Karpas-422 (cell line): ENCODE measurements around the gene NHERF2. TPM values are rescaled to one million over a fixed set of nuclear protein-coding genes. Genes with fewer than 3 reads are reported as not detected.
A peak's percentile ranks its signal among the peaks of the same experiment; 100 is the strongest.

Experiments
- DNase-seq: peaks from one replicate; pipeline ENCODE4 v3.0.0-alpha.2; 2015
- H2AFZ ChIP-seq: fragments of 200-600 bp; sonication (generic); 2 replicates; pipeline ENCODE4 v1.6.1; 2014; ENCODE audit warnings: antibody characterized with exemption, low read length, mixed read lengths
- H3K27ac ChIP-seq: fragments of 200-600 bp; sonication (generic); 2 replicates; pipeline ENCODE4 v1.5.1; 2014; ENCODE audit warnings: mild to moderate bottlenecking, low read length, moderate library complexity
- H3K27me3 ChIP-seq: fragments of 200-600 bp; sonication (generic); 2 replicates; pipeline ENCODE4 v1.6.1; 2014; ENCODE audit warnings: low read length, mixed read lengths
- H3K36me3 ChIP-seq: fragments of 200-600 bp; sonication (generic); 2 replicates; pipeline ENCODE4 v1.6.1; 2014; ENCODE audit warnings: low read length, mixed read lengths; ENCODE audit not compliant: insufficient read depth
- H3K4me1 ChIP-seq: fragments of 200-600 bp; sonication (generic); 2 replicates; pipeline ENCODE4 v1.6.1; 2014; ENCODE audit warnings: mild to moderate bottlenecking, low read length, mixed read lengths
- H3K4me2 ChIP-seq: fragments of 200-600 bp; sonication (generic); 2 replicates; pipeline ENCODE4 v1.6.1; 2014; ENCODE audit warnings: low read length, low read depth, mild to moderate bottlenecking; ENCODE audit not compliant: poor library complexity, severe bottlenecking
- H3K4me3 ChIP-seq: fragments of 200-600 bp; sonication (generic); 2 replicates; pipeline ENCODE4 v1.5.1; 2014; ENCODE audit warnings: mild to moderate bottlenecking, antibody characterized with exemption, low read length, mixed read lengths
- H3K79me2 ChIP-seq: fragments of 200-600 bp; sonication (generic); 2 replicates; pipeline ENCODE4 v1.6.1; 2014; ENCODE audit warnings: mild to moderate bottlenecking, low read length, mixed read lengths
- H3K9ac ChIP-seq: fragments of 200-600 bp; sonication (generic); 2 replicates; pipeline ENCODE4 v1.6.0; 2014; ENCODE audit warnings: low read length
- H3K9me2 ChIP-seq: fragments of 200-600 bp; sonication (generic), shearing (Covaris generic); replicated peaks from 2 replicates; pipeline ENCODE4 v1.6.0; 2014; ENCODE audit warnings: mild to moderate bottlenecking, low read length, moderate library complexity; ENCODE audit not compliant: insufficient read depth
- H3K9me3 ChIP-seq: fragments of 300-700, 200-600 bp; sonication (generic); 2 replicates; pipeline ENCODE4 v1.6.1; 2014; ENCODE audit warnings: low read length, mixed read lengths
- H4K20me1 ChIP-seq: fragments of 200-600 bp; sonication (generic); 2 replicates; pipeline ENCODE4 v1.6.1; 2014; ENCODE audit warnings: mild to moderate bottlenecking, antibody characterized with exemption, low read length, low read depth; ENCODE audit not compliant: insufficient read depth
- total RNA-seq: library from RNA; depleted of rRNA; stranded (reverse); fragments of >200 nt; shearing (Covaris generic); gene quantifications from 2 replicates; pipeline ENCODE4 v1.2.3, GENCODE V29; 2014; ENCODE audit warnings: low replicate concordance

Gene NHERF2
- total RNA-seq, 1 experiment from 2014 or later = not detected

GRCh38 chr16:2042986-2043666 is 16.4 kb downstream of the NHERF2 start:
- Histone ChIP-seq H4K20me1 (no peaks in the 10 kb centered on the region), H3K27ac (no peak overlapping the region), H3K36me3 (no peaks in the 10 kb centered on the region), H3K4me1 (peaks cover 12% of the 10 kb centered on the region), H3K4me3 (no peak overlapping the region), H3K9me2 (no peaks in the 10 kb centered on the region), H3K4me2 (no peak overlapping the region), H3K27me3 (no peaks in the 10 kb centered on the region), H3K9me3 (no peaks in the 10 kb centered on the region), H2AFZ (no peak overlapping the region), H3K79me2 (peaks cover 18% of the 10 kb centered on the region), H3K9ac (no peak overlapping the region)
- no peak for DNase-seq

GRCh38 chr16:2043667-2044451 is 17.2 kb downstream of the NHERF2 start:
- H3K9ac ChIP-seq = no peak overlapping the region
- DNase-seq = no peak
- no peaks in the 10 kb centered on the region for H3K9me2 ChIP-seq
- H3K27me3 ChIP-seq = no peaks in the 10 kb centered on the region
- no peak overlapping the region for H3K4me3 ChIP-seq
- H2AFZ ChIP-seq = no peak overlapping the region
- H3K79me2 ChIP-seq = peaks cover 25% of the 10 kb centered on the region
- H3K4me2 ChIP-seq = no peak overlapping the region
- H3K9me3 ChIP-seq = no peaks in the 10 kb centered on the region
- H3K36me3 ChIP-seq = no peaks in the 10 kb centered on the region
- H4K20me1 ChIP-seq = no peaks in the 10 kb centered on the region
- H3K27ac ChIP-seq = no peak overlapping the region
- peaks cover 17% of the 10 kb centered on the region for H3K4me1 ChIP-seq

GRCh38 chr16:2044541-2044940 is 17.8 kb downstream of the NHERF2 start:
- no peak overlapping the region for H3K4me3 ChIP-seq
- H3K79me2 ChIP-seq = peaks cover 31% of the 10 kb centered on the region
- no peaks in the 10 kb centered on the region for H3K27me3 ChIP-seq
- H3K9me3 ChIP-seq = no peaks in the 10 kb centered on the region
- H2AFZ ChIP-seq = no peak overlapping the region
- no peak overlapping the region for H3K27ac ChIP-seq
- H3K4me2 ChIP-seq = no peak overlapping the region
- DNase-seq = no peak
- H3K4me1 ChIP-seq = peaks cover 22% of the 10 kb centered on the region
- no peaks in the 10 kb centered on the region for H4K20me1 ChIP-seq
- H3K9ac ChIP-seq = no peak overlapping the region
- no peaks in the 10 kb centered on the region for H3K36me3 ChIP-seq
- H3K9me2 ChIP-seq = no peaks in the 10 kb centered on the region

GRCh38 chr16:2045965-2046892 is 19.5 kb downstream of the NHERF2 start:
- DNase-seq = no peak
- no peaks in the 10 kb centered on the region for H3K9me2 ChIP-seq
- H3K9me3 ChIP-seq = no peaks in the 10 kb centered on the region
- no peak overlapping the region for H2AFZ ChIP-seq
- peak overlapping the region; percentile 100 for H3K4me2 ChIP-seq
- H4K20me1 ChIP-seq = no peaks in the 10 kb centered on the region
- H3K79me2 ChIP-seq = peaks cover 34% of the 10 kb centered on the region
- H3K27ac ChIP-seq = no peak overlapping the region
- H3K4me1 ChIP-seq = peaks cover 22% of the 10 kb centered on the region
- H3K36me3 ChIP-seq = no peaks in the 10 kb centered on the region
- no peaks in the 10 kb centered on the region for H3K27me3 ChIP-seq
- H3K9ac ChIP-seq = peak overlapping the region; percentile 95
- peak overlapping the region; percentile 100 for H3K4me3 ChIP-seq

GRCh38 chr16:2046893-2047329 is 20.2 kb downstream of the NHERF2 start:
- H3K27ac ChIP-seq = peak overlapping the region; percentile 15; the same call in 1 of the 2 replicates
- H3K27me3 ChIP-seq = no peaks in the 10 kb centered on the region
- DNase-seq = no peak
- H3K4me3 ChIP-seq = peak overlapping the region; percentile 100
- H2AFZ ChIP-seq = peak overlapping the region; percentile 95
- H3K4me1 ChIP-seq = peaks cover 22% of the 10 kb centered on the region
- peak overlapping the region; percentile 95 for H3K9ac ChIP-seq
- H3K4me2 ChIP-seq = peak overlapping the region; percentile 100
- peaks cover 34% of the 10 kb centered on the region for H3K79me2 ChIP-seq
- H3K9me2 ChIP-seq = no peaks in the 10 kb centered on the region
- H4K20me1 ChIP-seq = no peaks in the 10 kb centered on the region
- H3K9me3 ChIP-seq = no peaks in the 10 kb centered on the region
- no peaks in the 10 kb centered on the region for H3K36me3 ChIP-seq

GRCh38 chr16:2047330-2048115 is 20.8 kb downstream of the NHERF2 start, which contains the start of the genes NTHL1 and TSC2:
TSS of gene NTHL1 (minus strand) at chr16:2047834. CDS start at chr16:2047823, 11 bp downstream.
TSS of gene TSC2 (plus strand) at chr16:2047985. CDS start at chr16:2048616, 631 bp downstream.
- H3K4me3 ChIP-seq = peak within 1 kb of the TSS; percentile 100

GRCh38 chr16:2048116-2048543 is 21.4 kb downstream of the NHERF2 start:
- no peaks in the 10 kb centered on the region for H3K27me3 ChIP-seq
- H2AFZ ChIP-seq = peak overlapping the region; percentile 92; the same call in 1 of the 2 replicates
- no peaks in the 10 kb centered on the region for H3K36me3 ChIP-seq
- H3K79me2 ChIP-seq = peaks cover 34% of the 10 kb centered on the region
- H3K9me3 ChIP-seq = no peaks in the 10 kb centered on the region
- peaks cover 22% of the 10 kb centered on the region for H3K4me1 ChIP-seq
- H3K9me2 ChIP-seq = no peaks in the 10 kb centered on the region
- no peak overlapping the region for H3K27ac ChIP-seq
- peak overlapping the region; percentile 100 for H3K4me2 ChIP-seq
- DNase-seq = no peak
- H3K9ac ChIP-seq = peak overlapping the region; percentile 95
- H3K4me3 ChIP-seq = peak overlapping the region; percentile 100
- no peaks in the 10 kb centered on the region for H4K20me1 ChIP-seq

More at GRCh38 chr16:2047330-2048115, 20.8 kb downstream of the NHERF2 start, which contains the start of the genes NTHL1 and TSC2:
- Histone ChIP-seq H4K20me1 (no peaks in the 10 kb centered on the region), H3K79me2 (peaks cover 34% of the 10 kb centered on the region), H2AFZ (peak within 1 kb of the TSS; percentile 95), H3K4me1 (peaks cover 22% of the 10 kb centered on the region), H3K36me3 (no peaks in the 10 kb centered on the region), H3K9me3 (no peaks in the 10 kb centered on the region), H3K9ac (peak within 1 kb of the TSS; percentile 95), H3K27ac (peak within 1 kb of the TSS; percentile 15; the same call in 1 of the 2 replicates), H3K4me2 (peak within 1 kb of the TSS; percentile 100), H3K9me2 (no peaks in the 10 kb centered on the region), H3K27me3 (no peaks in the 10 kb centered on the region)
- DNase-seq = peak; percentile 98
